Measurements from ENCODE around the gene TMEM170B. TPM values are rescaled to one million over a fixed set of nuclear protein-coding genes. Genes with fewer than 3 reads are reported as not detected.

The TMEM170B gene
- total and polyA plus RNA-seq, 9 donors: 2.1 to 5.9 (median 5.3) TPM

- Histone ChIP-seq H3K36me3 (no peaks in the 10 kb centered on the region), H3K27ac (no peak overlapping the region), H3K4me1 (ENCODE audit: insufficient read depth) (no peaks in the 10 kb centered on the region), H3K4me3 (no peak overlapping the region), H3K9me3 (no peaks in the 10 kb centered on the region), H3K27me3 (no peaks in the 10 kb centered on the region)
- WGBS, 3 donors: 91 to 95% (median 94%) methylated on average over 9 of the region's 9 CpGs
- DNase-seq: no peak
- TF ChIP-seq POLR2A (IDR thresholded peaks at IDR 0.05) (no peak), EP300 (IDR thresholded peaks at IDR 0.05) (no peak)
- TF ChIP-seq, protein P1, sequence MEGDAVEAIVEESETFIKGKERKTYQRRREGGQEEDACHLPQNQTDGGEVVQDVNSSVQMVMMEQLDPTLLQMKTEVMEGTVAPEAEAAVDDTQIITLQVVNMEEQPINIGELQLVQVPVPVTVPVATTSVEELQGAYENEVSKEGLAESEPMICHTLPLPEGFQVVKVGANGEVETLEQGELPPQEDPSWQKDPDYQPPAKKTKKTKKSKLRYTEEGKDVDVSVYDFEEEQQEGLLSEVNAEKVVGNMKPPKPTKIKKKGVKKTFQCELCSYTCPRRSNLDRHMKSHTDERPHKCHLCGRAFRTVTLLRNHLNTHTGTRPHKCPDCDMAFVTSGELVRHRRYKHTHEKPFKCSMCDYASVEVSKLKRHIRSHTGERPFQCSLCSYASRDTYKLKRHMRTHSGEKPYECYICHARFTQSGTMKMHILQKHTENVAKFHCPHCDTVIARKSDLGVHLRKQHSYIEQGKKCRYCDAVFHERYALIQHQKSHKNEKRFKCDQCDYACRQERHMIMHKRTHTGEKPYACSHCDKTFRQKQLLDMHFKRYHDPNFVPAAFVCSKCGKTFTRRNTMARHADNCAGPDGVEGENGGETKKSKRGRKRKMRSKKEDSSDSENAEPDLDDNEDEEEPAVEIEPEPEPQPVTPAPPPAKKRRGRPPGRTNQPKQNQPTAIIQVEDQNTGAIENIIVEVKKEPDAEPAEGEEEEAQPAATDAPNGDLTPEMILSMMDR (IDR thresholded peaks at IDR 0.05): no peak
- intact Hi-C loops (cut with DNase I): loop anchor here (2.0 to 10.0 kb wide), 4 partner anchors 255 to 352 kb away; no protein-coding TSS in a partner anchor
Measured at GRCh38 chr6:11497107-11497506, 40.4 kb upstream of the TMEM170B start.

DNA sequence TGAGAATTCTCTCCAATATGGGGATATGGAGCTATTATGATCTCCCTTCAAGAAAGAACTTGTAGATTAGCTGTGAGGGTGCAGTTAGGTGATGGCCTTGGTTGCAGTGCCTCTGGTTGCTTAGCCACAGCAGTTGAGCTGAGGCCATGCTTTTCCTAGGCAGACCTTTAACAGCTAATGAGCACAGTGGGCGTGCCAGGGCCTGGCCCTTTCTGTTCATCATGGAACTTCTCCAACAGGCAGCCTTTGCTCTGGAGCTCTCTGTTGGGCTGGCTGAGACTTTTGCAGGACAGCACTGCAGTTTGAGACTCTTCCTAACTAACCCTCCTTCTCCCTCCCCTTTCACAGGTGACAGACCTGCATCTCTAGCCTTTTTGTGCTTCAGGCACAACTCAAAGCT lies 39.7 kb upstream of the TMEM170B start:
- Histone ChIP-seq H3K4me1 (ENCODE audit: insufficient read depth) (no peaks in the 10 kb centered on the region), H3K36me3 (no peaks in the 10 kb centered on the region), H3K9me3 (no peaks in the 10 kb centered on the region), H3K4me3 (no peak overlapping the region), H3K27ac (no peak overlapping the region), H3K27me3 (no peaks in the 10 kb centered on the region)
- no peak for DNase-seq
- TF ChIP-seq EP300 (IDR thresholded peaks at IDR 0.05) (no peak), POLR2A (IDR thresholded peaks at IDR 0.05) (no peak)
- TF ChIP-seq, protein P1 (IDR thresholded peaks at IDR 0.05): no peak
- intact Hi-C loops (cut with DNase I): loop anchor here (2.0 to 10.0 kb wide), 4 partner anchors 256 to 353 kb away; no protein-coding TSS in a partner anchor
- 76 to 93% (median 88%) methylated on average over 1 of the region's 1 CpG for WGBS, 3 donors

- DNase-seq: no peak
- Histone ChIP-seq H3K27ac (no peak overlapping the region), H3K4me1 (ENCODE audit: insufficient read depth) (no peaks in the 10 kb centered on the region), H3K27me3 (no peaks in the 10 kb centered on the region), H3K9me3 (no peaks in the 10 kb centered on the region), H3K36me3 (no peaks in the 10 kb centered on the region), H3K4me3 (no peak overlapping the region)
- intact Hi-C loops (cut with DNase I): no loop called here
- WGBS, 3 donors: 81 to 84% (median 81%) methylated on average over 2 of the region's 2 CpGs
- no peak for TF ChIP-seq EP300 (IDR thresholded peaks at IDR 0.05)
- TF ChIP-seq POLR2A (IDR thresholded peaks at IDR 0.05): no peak
- TF ChIP-seq, protein P1 (IDR thresholded peaks at IDR 0.05): no peak
Measured at GRCh38 chr6:11500008-11500407, 37.5 kb upstream of the TMEM170B start.

GRCh38 chr6:11509471-11509870 lies 28.1 kb upstream of the TMEM170B start:
- WGBS, 3 donors: 94 to 96% (median 95%) methylated on average over 3 of the region's 3 CpGs

More at GRCh38 chr6:11509471-11509870, 28.1 kb upstream of the TMEM170B start:
- Histone ChIP-seq H3K27me3 (no peaks in the 10 kb centered on the region), H3K27ac (no peak overlapping the region), H3K9me3 (no peaks in the 10 kb centered on the region), H3K4me3 (no peak overlapping the region), H3K4me1 (ENCODE audit: insufficient read depth) (no peaks in the 10 kb centered on the region), H3K36me3 (no peaks in the 10 kb centered on the region)
- no peak for DNase-seq
- TF ChIP-seq, protein P1 (IDR thresholded peaks at IDR 0.05): no peak
- TF ChIP-seq POLR2A (IDR thresholded peaks at IDR 0.05) (no peak), EP300 (IDR thresholded peaks at IDR 0.05) (no peak)
- intact Hi-C loops (cut with DNase I): no loop called here
